NCI-H510A (cell line): ENCODE results near the gene ACTG1.
A peak's percentile ranks its signal among the peaks of the same experiment; 100 is the strongest.

ENCODE experiments used
- DNase-seq: peaks from one replicate; lab custom pipeline; 2025; lab: John Stamatoyannopoulos, UW

ACTG1 gene

DNA sequence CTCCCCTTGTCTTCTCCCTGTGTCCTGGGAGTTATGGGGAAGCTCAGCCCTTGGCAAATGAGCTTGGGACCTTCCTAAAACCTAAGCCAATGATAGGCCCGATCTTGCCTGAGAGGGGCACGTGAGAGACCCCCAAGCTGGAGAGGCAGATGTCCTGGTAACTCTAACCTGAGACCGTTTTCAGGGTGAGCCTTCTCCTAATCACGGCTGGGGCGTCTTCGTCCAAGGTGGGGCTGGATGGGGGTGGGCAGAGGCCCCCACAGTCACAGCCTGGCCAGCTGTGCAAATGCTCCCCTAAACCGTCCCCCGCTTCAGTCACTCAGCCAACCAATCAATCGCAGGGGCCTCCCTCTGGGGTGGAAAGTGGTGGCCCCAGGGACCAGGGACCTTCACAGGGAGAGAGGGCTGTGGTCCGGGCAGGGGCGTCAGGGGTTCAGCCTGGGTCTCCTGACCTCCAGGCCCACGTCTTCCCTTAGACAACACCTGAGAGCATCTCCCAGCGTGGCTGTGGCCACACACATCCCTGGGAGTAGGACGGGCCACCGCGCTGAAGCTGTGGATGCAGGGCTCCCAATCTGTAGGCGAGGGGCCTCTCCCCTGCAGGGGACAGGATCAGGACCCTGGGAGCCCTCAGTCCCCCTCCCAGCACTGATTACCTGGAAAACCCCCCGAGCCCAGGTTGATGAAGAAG, 30.6 kb downstream of the ACTG1 start:
- DNase-seq, result no peak

- peak; percentile 50 for DNase-seq
Measured at GRCh38 chr17:81481073-81481799, 31.4 kb downstream of the ACTG1 start.

- no peak for DNase-seq
Measured at GRCh38 chr17:81480140-81481072, 32.2 kb downstream of the ACTG1 start.

DNA sequence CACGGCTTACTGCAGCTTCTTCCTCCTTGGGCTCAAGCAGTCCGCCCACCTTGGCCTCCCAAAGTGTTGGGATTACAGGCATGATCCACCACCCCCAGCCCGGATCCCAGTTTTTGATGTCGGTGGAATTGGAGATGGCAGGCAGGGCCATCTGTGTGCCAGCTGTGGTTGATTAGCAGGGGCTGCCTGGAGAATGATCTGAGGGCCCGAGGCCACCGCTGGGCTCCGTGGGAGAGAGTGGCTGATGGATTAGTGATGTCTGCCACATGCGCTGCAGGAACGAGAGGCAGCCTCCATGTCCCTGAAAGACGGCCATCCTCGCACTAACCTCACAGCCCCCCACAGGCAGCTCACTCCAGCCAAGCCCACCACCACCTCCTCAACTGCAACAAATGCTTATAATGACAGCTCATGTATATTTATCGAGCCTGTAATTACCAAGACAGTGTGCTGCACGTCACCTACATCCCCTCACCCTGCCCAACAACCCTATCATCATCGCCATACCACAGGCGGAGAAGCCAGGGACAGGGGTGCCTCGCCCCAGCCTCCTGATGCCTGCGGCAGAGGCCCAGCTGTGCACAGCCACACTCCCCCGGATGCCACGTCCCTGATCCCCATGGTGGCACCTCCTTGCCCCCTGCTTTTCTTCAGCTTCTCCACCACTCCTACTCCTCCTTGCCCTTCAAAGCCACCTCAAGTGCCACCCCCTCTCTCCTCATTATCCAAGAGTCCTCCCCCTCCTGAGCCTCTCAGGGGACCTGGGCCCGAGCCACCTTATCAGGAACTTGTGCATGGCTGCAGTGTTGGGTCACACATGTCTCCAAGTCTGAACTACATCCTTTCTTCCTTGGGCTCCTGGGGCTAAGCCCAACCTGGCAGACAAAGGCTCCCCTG, 33.2 kb downstream of the ACTG1 start:
- no peak for DNase-seq

DNA sequence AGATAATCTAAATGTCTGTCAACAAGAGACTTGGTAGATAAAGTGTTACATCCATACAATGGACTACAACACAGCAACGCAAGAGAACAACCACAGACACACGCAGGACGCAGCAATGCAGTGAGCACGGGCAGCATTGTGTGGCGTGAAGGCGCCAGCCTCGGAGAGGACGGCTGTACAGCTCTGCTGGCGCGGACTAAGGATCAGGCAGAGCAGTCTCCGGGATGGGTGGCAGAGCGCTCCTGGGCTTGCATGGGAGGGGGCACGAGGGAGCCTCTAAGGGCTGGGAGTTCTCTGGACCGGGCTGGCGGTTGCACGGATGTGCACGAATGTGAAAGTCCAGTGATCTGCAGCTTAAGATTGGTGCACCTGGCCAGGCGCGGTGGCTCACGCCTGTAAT, 34.5 kb downstream of the ACTG1 start:
- DNase-seq, result no peak

DNA sequence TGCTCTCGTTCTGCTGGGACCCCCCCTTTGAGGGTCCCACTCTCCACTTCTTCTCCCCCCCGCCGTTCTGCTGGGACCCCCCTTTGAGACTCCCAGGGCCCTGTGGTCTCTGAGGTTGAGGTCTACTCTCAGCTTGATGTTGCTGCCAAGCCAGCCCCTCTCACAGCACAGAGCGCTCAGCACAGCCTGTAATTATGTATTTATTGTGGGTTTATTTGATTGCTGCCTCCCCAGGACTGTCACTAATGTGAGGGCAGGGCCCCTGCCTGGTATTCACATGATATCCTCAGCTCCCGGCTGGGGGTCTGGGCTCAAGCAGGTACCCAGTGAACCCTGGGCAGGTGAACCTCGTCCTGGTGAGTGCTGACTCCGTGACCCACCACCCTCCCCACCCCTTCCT, 35.4 kb downstream of the ACTG1 start:
- no peak for DNase-seq

DNA sequence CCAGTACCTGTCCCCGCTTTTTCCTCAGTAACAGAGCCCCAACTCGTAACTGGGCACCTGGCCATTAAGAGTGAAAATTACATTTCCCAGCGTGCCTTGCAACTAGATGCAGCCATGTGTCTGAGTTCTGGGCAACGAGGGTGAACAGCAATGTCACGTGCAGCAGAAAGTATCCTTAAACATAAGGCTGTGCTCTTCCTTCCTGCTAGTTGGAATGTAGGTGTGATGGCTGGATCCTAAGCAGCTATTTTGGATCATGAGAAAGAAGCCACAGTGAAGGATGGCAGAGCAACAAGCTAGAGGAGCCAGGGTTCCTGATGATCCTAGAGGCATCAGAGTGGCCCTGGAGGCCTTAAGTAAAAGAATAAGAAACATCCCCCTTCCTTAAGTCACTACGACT, 36.0 kb downstream of the ACTG1 start:
- no peak for DNase-seq

DNA sequence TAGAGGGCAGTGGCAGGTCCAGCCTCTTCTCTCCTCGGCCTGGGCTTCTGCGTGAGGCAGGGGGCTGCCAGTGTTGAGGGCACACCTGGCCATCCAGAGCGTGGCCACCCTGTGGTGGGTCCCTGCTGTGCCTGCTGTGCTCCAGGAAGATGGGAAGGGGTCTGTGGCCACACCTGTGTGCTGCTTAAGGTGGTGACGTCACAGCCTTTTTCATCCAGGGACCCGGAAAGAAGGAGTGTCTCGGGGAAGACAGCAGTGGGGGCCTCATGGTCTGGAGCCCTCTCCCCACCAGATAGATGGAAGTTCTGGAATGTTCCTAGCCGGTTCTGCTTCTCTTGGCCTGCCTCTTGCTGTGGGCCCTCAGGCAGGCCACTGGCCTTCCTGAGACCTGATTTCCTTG, 36.5 kb downstream of the ACTG1 start:
- DNase-seq, result no peak

DNA sequence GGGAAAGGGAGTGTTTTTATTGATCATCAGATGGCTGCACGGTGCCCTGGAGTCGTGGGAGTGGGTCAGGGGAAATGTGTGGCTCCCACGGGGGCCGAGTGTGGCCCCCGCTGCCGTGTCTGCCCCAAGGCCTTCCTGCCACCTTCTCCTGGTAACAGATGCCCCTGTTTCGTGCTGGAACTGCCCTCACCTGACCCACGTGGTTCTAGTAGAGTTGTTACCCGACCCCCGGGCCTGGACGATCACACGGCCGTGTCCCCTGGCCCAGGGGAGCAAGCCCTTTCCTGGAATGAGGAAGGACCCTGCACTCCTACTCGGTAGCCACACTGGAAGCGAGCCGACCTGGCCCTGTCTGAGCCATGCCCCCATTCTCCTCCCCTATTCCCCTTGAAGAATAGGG, 37.6 kb downstream of the ACTG1 start:
- no peak for DNase-seq

GRCh38 chr17:81473019-81473418, 39.6 kb downstream of the ACTG1 start:
- DNase-seq, result no peak

GRCh38 chr17:81471818-81472456, 40.7 kb downstream of the ACTG1 start:
- DNase-seq, result no peak

DNA sequence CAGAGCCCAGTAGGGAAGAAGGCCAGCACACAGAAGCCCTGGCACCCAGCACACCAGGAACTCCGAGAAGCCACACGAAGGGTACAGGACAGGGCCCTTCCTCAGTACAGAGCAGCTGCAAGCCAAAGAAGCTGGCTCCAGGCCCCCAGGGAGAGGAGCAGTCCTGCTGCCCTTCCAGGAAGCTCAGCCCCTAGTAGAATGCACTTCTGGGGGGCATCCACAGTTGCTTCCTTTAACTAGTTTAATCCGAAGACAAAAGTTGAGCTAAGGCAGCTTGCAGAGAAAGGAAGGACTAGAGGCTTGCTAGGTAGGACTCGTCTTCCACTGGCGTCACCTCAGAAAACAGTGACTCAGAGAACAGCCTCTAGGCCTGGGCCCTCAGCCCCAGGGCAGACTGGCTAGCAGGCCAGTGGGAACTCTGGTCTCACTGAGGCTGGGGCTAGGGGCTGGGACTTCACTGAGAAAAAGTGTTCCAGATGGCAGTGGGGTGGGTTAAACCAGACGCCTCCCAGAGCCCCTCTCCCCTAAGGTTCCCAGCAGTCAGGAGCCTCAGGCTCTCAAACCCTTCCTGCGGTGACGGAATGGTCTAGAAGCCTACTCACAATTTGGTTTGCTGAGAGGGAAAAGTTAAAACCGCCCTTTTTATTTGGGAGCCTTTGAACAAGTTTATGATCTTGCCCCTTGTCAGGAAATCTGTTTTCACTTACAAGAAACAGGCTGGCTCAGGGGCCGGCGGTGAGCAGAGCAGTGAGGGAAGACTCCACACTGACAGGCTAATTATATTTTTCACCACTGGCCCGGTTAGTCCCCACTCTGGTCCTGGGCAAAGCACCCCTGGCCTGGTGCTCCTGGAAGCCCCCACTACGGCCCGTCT, 41.4 kb downstream of the ACTG1 start:
- no peak for DNase-seq

DNA sequence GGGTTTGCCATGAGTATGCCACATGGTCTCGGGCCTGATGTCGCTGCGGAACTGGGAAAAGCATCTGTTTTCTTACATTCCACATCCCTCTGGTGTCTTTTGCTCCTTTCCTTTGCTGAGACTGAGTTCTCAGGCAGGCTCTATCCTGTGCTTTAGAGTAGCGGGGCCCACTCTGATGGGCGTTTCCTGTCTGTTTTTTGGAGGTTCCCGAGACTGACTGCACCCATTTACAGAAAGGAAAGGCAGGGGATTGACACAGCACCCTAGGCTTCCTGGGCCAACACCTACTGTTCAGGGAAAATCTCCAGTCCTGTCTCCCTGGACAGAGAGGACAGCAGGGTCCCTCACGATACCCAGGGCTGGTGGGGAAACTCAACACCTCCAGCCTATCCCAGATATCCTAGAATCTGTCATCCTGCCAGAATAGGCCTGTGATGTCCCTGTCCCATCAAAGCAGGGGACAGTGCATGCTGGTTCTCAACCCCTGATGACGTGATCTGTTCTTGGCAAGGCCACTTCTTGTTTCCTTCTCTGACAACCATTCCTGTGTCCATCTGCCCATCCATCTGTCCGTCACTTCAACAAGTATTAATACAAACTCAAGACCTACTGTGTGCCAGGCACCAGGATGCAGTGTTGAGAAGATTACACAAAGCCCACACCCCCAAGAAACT, 42.2 kb downstream of the ACTG1 start:
- DNase-seq, result no peak

GRCh38 chr17:81469266-81469665, 43.3 kb downstream of the ACTG1 start:
- DNase-seq, result no peak

DNA sequence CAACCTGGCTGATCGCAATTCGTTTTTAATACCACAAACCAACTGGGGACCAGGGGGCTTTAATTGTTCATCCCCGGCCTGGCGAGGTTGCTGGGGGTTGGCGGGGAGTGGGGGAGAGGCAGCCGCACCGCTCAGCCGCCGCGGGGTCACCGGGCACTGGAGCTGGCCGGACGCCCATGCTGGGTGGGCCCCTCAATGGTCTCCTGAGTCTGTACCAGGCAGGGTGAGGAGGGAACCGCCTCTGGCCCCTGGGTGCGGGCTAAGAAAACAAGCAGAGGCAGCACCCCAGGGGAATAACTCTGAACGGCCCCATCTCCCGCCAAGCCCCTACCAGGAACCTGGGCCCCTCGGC, 43.9 kb downstream of the ACTG1 start:
- no peak for DNase-seq

GRCh38 chr17:81468111-81468769, 44.4 kb downstream of the ACTG1 start:
- DNase-seq, result no peak

- DNase-seq, result no peak
Measured at GRCh38 chr17:81466564-81467472, 45.8 kb downstream of the ACTG1 start.

- DNase-seq, result no peak
Measured at GRCh38 chr17:81465910-81466309, 46.7 kb downstream of the ACTG1 start.
